A673 (cell line): Measurements from ENCODE around the gene ABCB4. TPM values are rescaled to one million over a fixed set of nuclear protein-coding genes. Genes with fewer than 3 reads are reported as not detected.

Source experiments
- BruUV-seq: library from RNA; stranded (reverse); fragments of 400-500 nt; replicated peaks from 2 replicates; lab custom pipeline; 2021; lab: Mats Ljungman, UMichigan
- CTCF ChIA-PET: fragments of 300-600 bp; sonication (Branson Sonifier 250); formaldehyde crosslinking; loops from one replicate; lab custom pipeline; 2022; ENCODE audit warnings: antibody characterized with exemption; lab: Charles Lee
- POLR2A ChIA-PET: fragments of 300-600 bp; sonication (Branson Sonifier 250); formaldehyde crosslinking; loops from one replicate; lab custom pipeline; 2022; ENCODE audit warnings: antibody characterized with exemption; ENCODE audit not compliant: low non-redundant PET; lab: Charles Lee
- DNase-seq: peaks from one replicate; pipeline ENCODE4 v3.0.0-alpha.2; 2015; ENCODE audit warnings: low spot score
- H3K27ac ChIP-seq: fragments of 200-600 bp; sonication (generic); 2 replicates; pipeline ENCODE4 v1.5.1; 2016; ENCODE audit warnings: mixed run types, low read depth, mild to moderate bottlenecking, mixed read lengths, antibody characterized with exemption, low read length; ENCODE audit not compliant: poor library complexity, severe bottlenecking
- H3K27me3 ChIP-seq: fragments of 200-600 bp; sonication (generic); replicated peaks from 2 replicates; pipeline ENCODE4 v1.6.1; 2017; ENCODE audit warnings: mixed run types, low read depth, mild to moderate bottlenecking, mixed read lengths, antibody characterized with exemption, low read length; ENCODE audit not compliant: insufficient read depth, poor library complexity
- H3K36me3 ChIP-seq: fragments of 200-600 bp; sonication (generic); 2 replicates; pipeline ENCODE4 v1.6.1; 2016; ENCODE audit warnings: mixed run types, mild to moderate bottlenecking, mixed read lengths, antibody characterized with exemption, low read length; ENCODE audit not compliant: insufficient read depth, poor library complexity, severe bottlenecking
- H3K4me1 ChIP-seq: fragments of 200-600 bp; sonication (generic); 2 replicates; pipeline ENCODE4 v1.6.1; 2017; ENCODE audit warnings: mixed run types, mild to moderate bottlenecking, mixed read lengths, antibody characterized with exemption, low read length; ENCODE audit not compliant: insufficient read depth, poor library complexity, severe bottlenecking
- H3K4me3 ChIP-seq: fragments of 200-600 bp; sonication (generic); 2 replicates; pipeline ENCODE4 v1.5.1; 2016; ENCODE audit warnings: low read depth, mixed run types, mild to moderate bottlenecking, mixed read lengths, low read length; ENCODE audit not compliant: poor library complexity, severe bottlenecking
- H3K9me3 ChIP-seq: fragments of 200-600 bp; sonication (generic); 2 replicates; pipeline ENCODE4 v1.6.1; 2016; ENCODE audit warnings: mixed run types, low read depth, mild to moderate bottlenecking, mixed read lengths, antibody characterized with exemption, low read length; ENCODE audit not compliant: poor library complexity, severe bottlenecking
- EZH2 ChIP-seq: fragments of 200-600 bp; sonication (generic); IDR thresholded peaks from 2 replicates; pipeline ENCODE4 v1.6.1; 2017; ENCODE audit warnings: borderline replicate concordance, low read depth, mild to moderate bottlenecking, mixed read lengths, antibody characterized with exemption, low read length; ENCODE audit not compliant: poor library complexity, severe bottlenecking
- intact Hi-C: fragments of 100-400 bp; cut with micrococcal nuclease; formaldehyde crosslinking; loops from one replicate; pipeline ENCODE4 v1.10.0; 2022; ENCODE audit not compliant: unreplicated experiment
- total RNA-seq: library from RNA; stranded (reverse); gene quantifications from 2 replicates; pipeline ENCODE4 v1.2.3, GENCODE V29; 2021
- TF ChIP-seq, protein P1 (sequence below): fragments of 300-800, 200-600 bp; sonication (generic); conservative IDR thresholded peaks from 2 replicates; pipeline ENCODE4 v1.5.1; 2017; ENCODE audit warnings: low read depth, mild to moderate bottlenecking, antibody characterized with exemption, low read length, moderate library complexity, mixed read lengths

Gene ABCB4
- total RNA-seq, 1 experiment from 2014 or later, result 0.15 TPM

DNA sequence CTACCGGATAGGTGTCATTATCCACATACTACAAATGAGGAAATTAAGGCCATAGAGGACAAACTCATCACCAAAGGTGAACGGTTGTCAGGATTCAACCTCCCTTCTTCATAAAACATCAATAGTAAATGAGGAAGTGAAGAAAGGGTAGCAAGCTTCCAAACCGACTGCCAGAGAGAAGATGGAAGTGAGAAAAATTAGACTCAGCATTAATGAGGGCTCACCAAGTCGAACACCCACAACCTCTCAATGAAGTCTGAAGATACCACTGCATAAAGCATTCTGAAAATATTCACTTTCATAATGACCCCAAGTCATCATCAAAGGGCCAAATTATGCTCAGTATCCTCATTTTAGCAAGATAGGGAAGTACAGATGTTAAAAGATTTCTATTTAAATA lies 29.6 kb downstream of the ABCB4 start:
- Histone ChIP-seq H3K36me3 (no peaks in the 10 kb centered on the region), H3K4me3 (no peak overlapping the region), H3K27me3 (no peaks in the 10 kb centered on the region), H3K9me3 (no peaks in the 10 kb centered on the region), H3K27ac (no peak overlapping the region), H3K4me1 (no peaks in the 10 kb centered on the region)
- no peak for TF ChIP-seq EZH2
- TF ChIP-seq, protein P1, sequence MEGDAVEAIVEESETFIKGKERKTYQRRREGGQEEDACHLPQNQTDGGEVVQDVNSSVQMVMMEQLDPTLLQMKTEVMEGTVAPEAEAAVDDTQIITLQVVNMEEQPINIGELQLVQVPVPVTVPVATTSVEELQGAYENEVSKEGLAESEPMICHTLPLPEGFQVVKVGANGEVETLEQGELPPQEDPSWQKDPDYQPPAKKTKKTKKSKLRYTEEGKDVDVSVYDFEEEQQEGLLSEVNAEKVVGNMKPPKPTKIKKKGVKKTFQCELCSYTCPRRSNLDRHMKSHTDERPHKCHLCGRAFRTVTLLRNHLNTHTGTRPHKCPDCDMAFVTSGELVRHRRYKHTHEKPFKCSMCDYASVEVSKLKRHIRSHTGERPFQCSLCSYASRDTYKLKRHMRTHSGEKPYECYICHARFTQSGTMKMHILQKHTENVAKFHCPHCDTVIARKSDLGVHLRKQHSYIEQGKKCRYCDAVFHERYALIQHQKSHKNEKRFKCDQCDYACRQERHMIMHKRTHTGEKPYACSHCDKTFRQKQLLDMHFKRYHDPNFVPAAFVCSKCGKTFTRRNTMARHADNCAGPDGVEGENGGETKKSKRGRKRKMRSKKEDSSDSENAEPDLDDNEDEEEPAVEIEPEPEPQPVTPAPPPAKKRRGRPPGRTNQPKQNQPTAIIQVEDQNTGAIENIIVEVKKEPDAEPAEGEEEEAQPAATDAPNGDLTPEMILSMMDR, result no peak
- BruUV-seq, result no TSS peak
- DNase-seq, result no peak
- POLR2A ChIA-PET, result no interaction called here
- CTCF ChIA-PET, result no interaction called here
- intact Hi-C loops, result no loop called here

DNA sequence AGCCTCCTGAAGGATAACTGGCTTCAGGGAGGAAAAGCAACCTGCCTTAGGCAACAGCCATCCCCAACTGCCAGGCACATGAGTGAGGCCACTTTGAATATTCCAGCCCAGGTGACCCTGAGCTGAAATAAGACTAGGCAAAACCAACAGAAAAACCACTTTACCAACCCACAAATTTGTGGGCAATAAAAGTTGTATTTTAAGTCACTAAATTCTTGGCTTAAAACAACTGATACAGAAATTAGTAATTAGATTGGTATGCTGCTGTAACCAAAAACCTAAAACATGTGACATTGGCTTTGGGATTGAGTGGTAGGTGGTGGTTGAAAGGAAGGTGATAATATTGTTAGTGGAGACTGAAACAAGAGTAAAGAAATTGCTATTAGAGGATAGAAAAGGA lies 39.9 kb downstream of the ABCB4 start:
- intact Hi-C loops, result no loop called here
- no peak for DNase-seq
- no peak for TF ChIP-seq EZH2
- TF ChIP-seq, protein P1, result no peak
- H3K27ac ChIP-seq, result no peak overlapping the region
- no peaks in the 10 kb centered on the region for H3K27me3 ChIP-seq
- POLR2A ChIA-PET, result no interaction called here
- CTCF ChIA-PET, result no interaction called here
- no peak overlapping the region for H3K4me3 ChIP-seq
- H3K36me3 ChIP-seq, result no peaks in the 10 kb centered on the region
- no TSS peak for BruUV-seq
- H3K4me1 ChIP-seq, result no peaks in the 10 kb centered on the region
- no peaks in the 10 kb centered on the region for H3K9me3 ChIP-seq

DNA sequence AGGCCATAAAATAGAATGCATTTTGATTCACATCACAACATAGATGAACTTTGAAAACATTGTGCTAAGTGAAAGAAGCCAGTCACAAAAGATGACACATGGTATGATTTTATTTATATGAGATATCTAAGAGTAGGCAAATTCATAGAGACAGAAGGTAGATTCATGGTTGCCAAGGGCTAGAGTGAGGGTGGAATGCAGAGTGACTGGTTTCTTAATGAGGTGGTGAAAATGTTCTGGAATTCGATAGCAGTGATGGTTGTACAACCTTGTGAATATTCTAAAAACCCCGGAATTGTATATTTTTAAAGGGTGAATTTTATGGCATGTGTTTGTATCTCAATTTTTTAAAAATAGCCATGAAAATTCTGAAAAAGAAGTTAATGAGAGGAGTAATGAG lies 42.9 kb downstream of the ABCB4 start:
- Histone ChIP-seq H3K27me3 (peaks cover 4% of the 10 kb centered on the region), H3K9me3 (no peaks in the 10 kb centered on the region), H3K27ac (no peak overlapping the region), H3K4me1 (no peaks in the 10 kb centered on the region), H3K36me3 (no peaks in the 10 kb centered on the region), H3K4me3 (no peak overlapping the region)
- BruUV-seq, result no TSS peak
- POLR2A ChIA-PET, result no interaction called here
- TF ChIP-seq EZH2, result no peak
- TF ChIP-seq, protein P1, result no peak
- intact Hi-C loops, result no loop called here
- DNase-seq, result no peak
- CTCF ChIA-PET, result no interaction called here
